Measurements from ENCODE around the gene LRRC23. TPM values are rescaled to one million over a fixed set of nuclear protein-coding genes. Genes with fewer than 3 reads are reported as not detected.
A peak's percentile ranks its signal among the peaks of the same experiment; 100 is the strongest.

The LRRC23 gene
- polyA plus RNA-seq, 10 donors = 8.4 to 11.7 (median 10.2) TPM

- DNase-seq = peak; percentile 79 to 94 (median 81)
Observed at GRCh38 chr12:6925540-6926279, 21.1 kb downstream of the LRRC23 start.

- peak; percentile 86 to 97 (median 92) for DNase-seq
Observed at GRCh38 chr12:6927379-6928021, 22.9 kb downstream of the LRRC23 start, which contains the start of gene ATN1. Gene ATN1 (plus strand): TSS chr12:6927959. CDS start chr12:6934002, 6,043 bp downstream.

- peak in 1 of 3 donors; percentile 62 for DNase-seq
Observed at GRCh38 chr12:6928022-6928702, 23.5 kb downstream of the LRRC23 start.

- DNase-seq = peak in 1 of 3 donors; percentile 47
Observed at GRCh38 chr12:6928703-6929407, 24.2 kb downstream of the LRRC23 start.

GRCh38 chr12:6929466-6930452, 25.1 kb downstream of the LRRC23 start:
- peak in 1 of 3 donors; percentile 14 for DNase-seq

GRCh38 chr12:6932766-6933165, 28.1 kb downstream of the LRRC23 start:
- DNase-seq = no peak

- DNase-seq = peak in 1 of 3 donors; percentile 48
Observed at GRCh38 chr12:6934110-6934509, 29.5 kb downstream of the LRRC23 start.

- DNase-seq = peak in 1 of 3 donors; percentile 63
Observed at GRCh38 chr12:6935371-6936193, 31.0 kb downstream of the LRRC23 start.

GRCh38 chr12:6936194-6936635, 31.6 kb downstream of the LRRC23 start:
- no peak for DNase-seq

GRCh38 chr12:6936636-6937480, 32.2 kb downstream of the LRRC23 start:
- DNase-seq = peak in 1 of 3 donors; percentile 81

GRCh38 chr12:6937481-6938352, 33.1 kb downstream of the LRRC23 start:
- DNase-seq = peak; percentile 93 to 98 (median 97)

- no peak for DNase-seq
Observed at GRCh38 chr12:6938353-6939190, 34.0 kb downstream of the LRRC23 start.

- no peak for DNase-seq
Observed at GRCh38 chr12:6939191-6939540, 34.5 kb downstream of the LRRC23 start.

GRCh38 chr12:6941267-6941666, 36.6 kb downstream of the LRRC23 start:
- DNase-seq = no peak

- no peak for DNase-seq
Observed at GRCh38 chr12:6941782-6942181, 37.2 kb downstream of the LRRC23 start.

- DNase-seq = no peak
Observed at GRCh38 chr12:6942331-6942665, 37.7 kb downstream of the LRRC23 start.

- peak; percentile 89 to 95 (median 92) for DNase-seq
Observed at GRCh38 chr12:6943389-6943721, 38.7 kb downstream of the LRRC23 start.
